ENCODE measurements around the gene NSUN2.

GRCh38 chr5:6585939-6586646 is 46.8 kb downstream of the NSUN2 start:
- TF ChIP-seq CTCF (IDR thresholded peaks at IDR 0.05; ENCODE audit: poor library complexity, severe bottlenecking) (no peak), EZH2 (IDR thresholded peaks at IDR 0.05; ENCODE audit: borderline replicate concordance, insufficient read depth, low read length, poor library complexity, severe bottlenecking) (no peak), REST (IDR thresholded peaks at IDR 0.05; ENCODE audit: borderline replicate concordance) (no peak), POLR2AphosphoS5 (IDR thresholded peaks at IDR 0.05) (no peak), RAD21 (conservative IDR thresholded peaks at IDR 0.05) (no peak), EP300 (conservative IDR thresholded peaks at IDR 0.05; ENCODE audit: poor library complexity, severe bottlenecking) (no peak), MXI1 (conservative IDR thresholded peaks at IDR 0.05; ENCODE audit: poor library complexity, severe bottlenecking) (no peak), SMC3 (conservative IDR thresholded peaks at IDR 0.05; ENCODE audit: poor library complexity) (no peak)

All from neural cell (in vitro differentiated cells).